ENCODE results near the gene EZH1.

- TF ChIP-seq EP300 (IDR thresholded peaks at IDR 0.05; ENCODE audit: borderline replicate concordance in 1 of 2, control insufficient read depth in 1 of 2, low read depth in 2 of 2, low read length in 2 of 2) (no peak), POLR2AphosphoS5 (IDR thresholded peaks at IDR 0.05; ENCODE audit: low read length) (no peak), POLR2A (IDR thresholded peaks at IDR 0.05; ENCODE audit: low read depth, low read length) (no peak), BCL11A (IDR thresholded peaks at IDR 0.05; ENCODE audit: low read depth, low read length) (no peak), ATF3 (IDR thresholded peaks at IDR 0.05; ENCODE audit: borderline replicate concordance, extremely low read depth, low read depth, low read length) (no peak), CTCF (IDR thresholded peaks at IDR 0.05 in 2 of 3, conservative IDR thresholded peaks at IDR 0.05 in 1 of 3; ENCODE audit: control insufficient read depth in 2 of 3, extremely low read depth in 1 of 3, insufficient read depth in 1 of 3, low read depth in 3 of 3, low read length in 3 of 3) (no peak), STAT1 (conservative IDR thresholded peaks at IDR 0.05) (no peak), ZZZ3 (IDR thresholded peaks at IDR 0.05; ENCODE audit: control insufficient read depth, insufficient read length, low read depth) (no peak), NFIC (IDR thresholded peaks at IDR 0.05; ENCODE audit: low read depth, low read length) (no peak), SP1 (IDR thresholded peaks at IDR 0.05; ENCODE audit: low read depth, low read length) (no peak), USF1 (IDR thresholded peaks at IDR 0.05; ENCODE audit: borderline replicate concordance, extremely low read length, insufficient read depth, low read depth, low read length) (no peak), BCLAF1 (IDR thresholded peaks at IDR 0.05) (no peak), FOXM1 (IDR thresholded peaks at IDR 0.05; ENCODE audit: low read depth, low read length) (no peak)
Measured at GRCh38 chr17:42723636-42724035, 21.2 kb downstream of the EZH1 start.

Data from GM12878 (cell line).